NCI-H345 (cell line): Measurements from ENCODE around the gene DGCR2.
A peak's percentile ranks its signal among the peaks of the same experiment; 100 is the strongest.
"Not testable (repeated sequence)": the region's sequence is repeated elsewhere in the genome, so short reads cannot be mapped to it uniquely, and the experiment has no call there.

Source experiments
- DNase-seq: peaks from one replicate; lab custom pipeline; 2025; lab: John Stamatoyannopoulos, UW

The DGCR2 gene

GRCh38 chr22:19122143-19122751 is at the start of gene DGCR2:
Gene DGCR2, minus strand, starts transcription at chr22:19122412. Its CDS starts 206 bp downstream, at chr22:19122206.
- DNase-seq, result peak; percentile 93

- no peak for DNase-seq
Measured at GRCh38 chr22:19169947-19170318, 47.7 kb upstream of the DGCR2 start.

GRCh38 chr22:19169002-19169946 is 47.1 kb upstream of the DGCR2 start:
- DNase-seq, result no peak

- DNase-seq, result no peak
Measured at GRCh38 chr22:19168088-19168890, 46.1 kb upstream of the DGCR2 start.

- no peak for DNase-seq
Measured at GRCh38 chr22:19167106-19167869, 45.1 kb upstream of the DGCR2 start.

- no peak for DNase-seq
Measured at GRCh38 chr22:19166421-19166820, 44.2 kb upstream of the DGCR2 start.

GRCh38 chr22:19164425-19164824 is 42.2 kb upstream of the DGCR2 start:
- no peak for DNase-seq

- DNase-seq, result not testable (repeated sequence)
Measured at GRCh38 chr22:19158649-19159048, 36.4 kb upstream of the DGCR2 start.

- DNase-seq, result not testable (repeated sequence)
Measured at GRCh38 chr22:19156109-19156508, 33.9 kb upstream of the DGCR2 start.

- no peak for DNase-seq
Measured at GRCh38 chr22:19152942-19153883, 31.0 kb upstream of the DGCR2 start.

- DNase-seq, result no peak
Measured at GRCh38 chr22:19151329-19152191, 29.3 kb upstream of the DGCR2 start.

- DNase-seq, result no peak
Measured at GRCh38 chr22:19150482-19151328, 28.5 kb upstream of the DGCR2 start.

- DNase-seq, result no peak
Measured at GRCh38 chr22:19149991-19150390, 27.8 kb upstream of the DGCR2 start, which contains the start of gene GSC2. Gene GSC2, minus strand, starts transcription at chr22:19150292. Its CDS starts 9 bp downstream, at chr22:19150283.

GRCh38 chr22:19149047-19149883 is 27.1 kb upstream of the DGCR2 start:
- peak; percentile 13 for DNase-seq

GRCh38 chr22:19148417-19149046 is 26.3 kb upstream of the DGCR2 start:
- no peak for DNase-seq

GRCh38 chr22:19147195-19147780 is 25.1 kb upstream of the DGCR2 start:
- DNase-seq, result no peak
